Colonic mucosa (tissue), 4 donors: ENCODE data around the gene PLXNA4. TPM values are rescaled to one million over a fixed set of nuclear protein-coding genes. Genes with fewer than 3 reads are reported as not detected.

Experiments used
- DNase-seq: peaks from one replicate; pipeline ENCODE4 v3.0.0-alpha.2; 2020
- H3K27ac ChIP-seq: fragments of 200-600 bp; one replicate; pipeline ENCODE4 v1.8.0; 2021
- H3K27me3 ChIP-seq: fragments of 200-600 bp; one replicate; pipeline ENCODE4 v1.8.0; 2021
- H3K36me3 ChIP-seq: fragments of 200-600 bp; one replicate; pipeline ENCODE4 v1.8.0; 2021
- H3K4me1 ChIP-seq: fragments of 200-600 bp; one replicate; pipeline ENCODE4 v1.8.0; 2021; ENCODE audit warnings: mild to moderate bottlenecking
- H3K4me3 ChIP-seq: fragments of 200-600 bp; one replicate; pipeline ENCODE4 v1.8.0; 2021
- H3K9ac ChIP-seq, 2 donors: one replicate each; pipeline ENCODE4 v1.7.0; 2013; ENCODE audit warnings: control low read depth in 2 of 2, low read depth in 2 of 2, low read length in 2 of 2
- H3K9me3 ChIP-seq: fragments of 200-600 bp; one replicate; pipeline ENCODE4 v1.8.0; 2021
- intact Hi-C: fragments of 100-400 bp; cut with DNase I; formaldehyde crosslinking; loops from one replicate; pipeline ENCODE4 v1.14.1; 2022
- total RNA-seq, 2 donors: library from RNA; stranded (reverse); fragmentation: NEBNext Ultra II Directional in 1 of 2; extraction: Animal tissue kit (Norgen Biotek cat#: 25700) in 1 of 2; gene quantifications; one replicate each; pipeline ENCODE4 v1.2.1, GENCODE V29; 2021
- TF ChIP-seq, protein P1 (sequence below): fragments of 200-600 bp; IDR thresholded peaks from one replicate; pipeline ENCODE4 v1.8.0; 2022; ENCODE audit warnings: antibody characterized with exemption, mild to moderate bottlenecking
- donor health status: healthy.
- donor health status: DM: no; HTN: no; CAD: no.
- donor health status: DM: no; HTN: no; CAD: no.

The PLXNA4 gene
- total RNA-seq, 2 donors from 2014 or later: 0.15 to 0.77 TPM

DNA sequence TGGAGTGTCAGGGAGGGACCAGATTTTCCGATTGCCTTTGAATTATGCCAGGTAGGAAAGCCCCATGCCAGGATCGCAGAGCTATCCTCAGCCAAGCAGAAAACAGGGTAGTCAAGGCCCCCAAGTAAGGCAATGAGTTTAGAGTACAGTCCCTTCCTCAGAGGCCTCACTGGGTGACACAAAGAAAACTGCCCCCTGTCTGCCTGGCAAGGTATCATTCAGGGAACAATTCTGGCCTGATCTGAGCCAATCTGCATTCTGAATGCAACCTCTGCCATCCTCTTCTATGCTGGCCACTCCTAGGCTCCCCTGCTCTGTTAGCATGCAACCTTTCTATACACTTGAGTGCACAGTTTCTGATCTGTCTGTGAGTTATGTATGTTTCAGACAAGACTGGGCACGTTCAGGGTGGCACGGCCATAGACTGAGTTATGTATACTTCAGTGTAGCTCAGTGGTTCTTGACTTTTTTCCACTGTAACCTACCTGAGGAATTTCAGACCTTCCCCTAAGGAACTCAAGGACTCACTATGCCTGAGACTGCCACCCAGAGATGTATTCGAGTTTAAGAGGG is 336.8 kb downstream of the PLXNA4 start:
- TF ChIP-seq, protein P1, sequence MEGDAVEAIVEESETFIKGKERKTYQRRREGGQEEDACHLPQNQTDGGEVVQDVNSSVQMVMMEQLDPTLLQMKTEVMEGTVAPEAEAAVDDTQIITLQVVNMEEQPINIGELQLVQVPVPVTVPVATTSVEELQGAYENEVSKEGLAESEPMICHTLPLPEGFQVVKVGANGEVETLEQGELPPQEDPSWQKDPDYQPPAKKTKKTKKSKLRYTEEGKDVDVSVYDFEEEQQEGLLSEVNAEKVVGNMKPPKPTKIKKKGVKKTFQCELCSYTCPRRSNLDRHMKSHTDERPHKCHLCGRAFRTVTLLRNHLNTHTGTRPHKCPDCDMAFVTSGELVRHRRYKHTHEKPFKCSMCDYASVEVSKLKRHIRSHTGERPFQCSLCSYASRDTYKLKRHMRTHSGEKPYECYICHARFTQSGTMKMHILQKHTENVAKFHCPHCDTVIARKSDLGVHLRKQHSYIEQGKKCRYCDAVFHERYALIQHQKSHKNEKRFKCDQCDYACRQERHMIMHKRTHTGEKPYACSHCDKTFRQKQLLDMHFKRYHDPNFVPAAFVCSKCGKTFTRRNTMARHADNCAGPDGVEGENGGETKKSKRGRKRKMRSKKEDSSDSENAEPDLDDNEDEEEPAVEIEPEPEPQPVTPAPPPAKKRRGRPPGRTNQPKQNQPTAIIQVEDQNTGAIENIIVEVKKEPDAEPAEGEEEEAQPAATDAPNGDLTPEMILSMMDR: no peak
- no peaks in the 10 kb centered on the region for H3K4me1 ChIP-seq
- intact Hi-C loops: no loop called here
- no peaks in the 10 kb centered on the region for H3K36me3 ChIP-seq
- H3K4me3 ChIP-seq: no peak overlapping the region
- DNase-seq: no peak
- H3K27me3 ChIP-seq: no peaks in the 10 kb centered on the region
- H3K27ac ChIP-seq: no peak overlapping the region
- no peaks in the 10 kb centered on the region for H3K9me3 ChIP-seq
- H3K9ac ChIP-seq: no peak overlapping the region

DNA sequence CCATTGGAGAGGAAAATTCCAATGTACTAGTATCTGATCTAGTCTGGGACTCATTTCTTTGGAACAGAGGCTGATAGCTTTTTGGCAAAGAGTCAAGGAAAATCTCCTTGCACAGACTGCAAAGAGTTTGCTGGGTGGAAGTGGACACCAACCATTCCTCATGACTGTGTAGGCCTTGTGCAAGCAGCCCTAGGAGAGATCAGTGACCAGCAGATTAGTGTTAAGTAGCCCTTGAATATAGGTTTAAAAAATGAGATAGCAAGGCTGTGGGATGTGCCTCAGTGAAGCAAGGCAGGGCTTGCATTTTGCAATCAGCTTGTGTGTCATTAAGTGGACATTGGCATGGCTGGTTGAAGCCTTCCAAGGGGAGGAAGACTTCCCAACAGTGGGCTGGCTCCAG is 341.6 kb downstream of the PLXNA4 start:
- Histone ChIP-seq H3K9ac (no peak overlapping the region), H3K27me3 (no peaks in the 10 kb centered on the region), H3K4me1 (no peaks in the 10 kb centered on the region), H3K9me3 (no peaks in the 10 kb centered on the region), H3K4me3 (no peak overlapping the region), H3K36me3 (no peaks in the 10 kb centered on the region), H3K27ac (no peak overlapping the region)
- TF ChIP-seq, protein P1: no peak
- DNase-seq: no peak
- intact Hi-C loops: no loop called here

DNA sequence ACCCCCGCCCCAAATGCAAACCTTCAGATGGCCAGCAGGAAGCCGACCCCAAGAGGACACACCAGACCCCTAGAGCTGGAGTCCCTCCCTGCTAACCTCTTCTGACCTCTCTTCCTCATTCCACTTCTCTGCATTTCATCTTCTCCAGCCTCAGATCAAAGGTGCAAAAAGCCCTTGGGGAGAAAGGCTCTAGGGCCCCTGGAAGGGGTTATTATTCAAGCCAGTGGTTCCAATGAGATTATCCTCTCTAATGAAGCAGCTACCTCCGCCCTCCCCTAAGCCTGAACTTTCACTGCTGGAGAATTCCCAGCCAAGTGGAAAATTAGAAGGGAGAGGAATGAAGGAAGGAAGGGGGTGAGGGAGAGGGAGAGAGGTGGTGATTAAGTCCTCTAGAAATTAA is 343.9 kb downstream of the PLXNA4 start:
- Histone ChIP-seq H3K27ac (no peak overlapping the region), H3K9ac (no peak overlapping the region), H3K4me1 (no peaks in the 10 kb centered on the region), H3K4me3 (no peak overlapping the region), H3K27me3 (no peaks in the 10 kb centered on the region), H3K36me3 (no peaks in the 10 kb centered on the region), H3K9me3 (no peaks in the 10 kb centered on the region)
- TF ChIP-seq, protein P1: no peak
- no peak for DNase-seq
- intact Hi-C loops: no loop called here

DNA sequence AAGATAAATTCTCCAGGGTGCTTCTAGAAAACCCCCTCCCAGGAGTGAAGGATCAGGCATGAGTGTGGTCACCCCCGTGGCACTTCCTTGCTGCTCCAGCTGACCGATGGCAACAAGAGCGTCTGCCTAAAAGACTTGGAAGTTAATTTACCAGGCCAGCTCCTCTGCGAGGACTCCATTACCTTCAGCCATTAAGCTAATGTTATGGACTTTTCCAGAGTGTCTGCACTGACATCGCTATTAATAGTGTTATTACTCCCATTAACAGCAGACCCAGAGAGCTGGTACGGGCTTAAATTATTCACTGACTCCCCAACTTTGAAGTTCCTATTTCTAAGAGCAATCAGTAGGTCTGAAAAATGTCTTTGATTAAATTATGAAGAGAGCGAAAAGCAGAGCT is 345.8 kb downstream of the PLXNA4 start:
- Histone ChIP-seq H3K36me3 (no peaks in the 10 kb centered on the region), H3K4me1 (no peaks in the 10 kb centered on the region), H3K4me3 (no peak overlapping the region), H3K27ac (no peak overlapping the region), H3K27me3 (no peaks in the 10 kb centered on the region), H3K9ac (no peak overlapping the region), H3K9me3 (no peaks in the 10 kb centered on the region)
- intact Hi-C loops: no loop called here
- no peak for DNase-seq
- TF ChIP-seq, protein P1: no peak

DNA sequence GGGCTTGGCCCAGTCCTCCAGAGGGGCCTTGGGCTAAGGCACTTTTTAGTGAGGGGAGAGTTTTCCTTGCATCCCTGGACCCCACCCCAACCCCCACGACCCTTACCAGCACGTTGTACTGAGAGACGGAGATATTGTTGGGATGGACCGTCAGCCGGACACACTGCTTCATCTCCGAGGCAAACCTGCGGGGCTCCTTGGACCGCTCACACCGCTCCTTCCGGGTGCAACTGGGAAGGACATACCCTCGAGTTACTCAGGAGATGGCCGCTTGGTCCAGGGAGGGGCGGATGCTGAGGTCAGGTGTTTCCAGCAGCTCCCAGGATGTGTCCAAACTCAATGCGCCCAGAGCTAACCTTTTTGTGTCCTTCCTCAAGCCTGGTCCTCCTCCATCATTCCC is 348.0 kb downstream of the PLXNA4 start:
- DNase-seq: no peak
- no peaks in the 10 kb centered on the region for H3K36me3 ChIP-seq
- H3K9me3 ChIP-seq: no peaks in the 10 kb centered on the region
- H3K4me1 ChIP-seq: no peaks in the 10 kb centered on the region
- no peak overlapping the region for H3K9ac ChIP-seq
- no peak overlapping the region for H3K4me3 ChIP-seq
- no peak overlapping the region for H3K27ac ChIP-seq
- H3K27me3 ChIP-seq: no peaks in the 10 kb centered on the region
- intact Hi-C loops: no loop called here
- TF ChIP-seq, protein P1: no peak
